PC-3 (cell line): ENCODE measurements around the gene SLC26A8. TPM values are rescaled to one million over a fixed set of nuclear protein-coding genes. Genes with fewer than 3 reads are reported as not detected.

Experiments used
- ATAC-seq: fragments of 200-7000 bp; cut with Tn5 transposase; 2 replicates; pipeline ENCODE4 v1.9.1; 2020; ENCODE audit warnings: mild to moderate bottlenecking, moderate library complexity
- BruUV-seq: library from RNA; stranded (reverse); fragments of 400-500 nt; replicated peaks from 2 replicates; lab custom pipeline; 2021; lab: Mats Ljungman, UMichigan
- CTCF ChIA-PET: fragments of 300-600 bp; sonication (Branson Sonifier 250); formaldehyde crosslinking; loops from one replicate; lab custom pipeline; 2022; ENCODE audit warnings: antibody characterized with exemption; lab: Charles Lee
- POLR2A ChIA-PET: fragments of 300-600 bp; sonication (Branson Sonifier 250); formaldehyde crosslinking; loops from one replicate; lab custom pipeline; 2022; ENCODE audit warnings: antibody characterized with exemption; ENCODE audit not compliant: unreplicated experiment; lab: Charles Lee
- DNase-seq: peaks from one replicate; pipeline ENCODE4 v3.0.0-alpha.2; 2015
- H2AFZ ChIP-seq: fragments of 300-600 bp; sonication (generic); 2 replicates; pipeline ENCODE4 v1.6.0; 2016; ENCODE audit warnings: antibody characterized with exemption, low read length
- H3F3A ChIP-seq: fragments of 300-600 bp; sonication (generic); one replicate; pipeline ENCODE4 v1.6.0; 2017; ENCODE audit warnings: antibody characterized with exemption, low read length, control low read depth, mild to moderate bottlenecking; ENCODE audit not compliant: unreplicated experiment
- H3K27ac ChIP-seq: fragments of 300-600 bp; sonication (generic); 2 replicates; pipeline ENCODE4 v1.5.1; 2016; ENCODE audit warnings: mild to moderate bottlenecking, low read length
- H3K27me3 ChIP-seq: fragments of 300-600 bp; sonication (generic); 2 replicates; pipeline ENCODE4 v1.6.1; 2016; ENCODE audit warnings: low read length, mixed read lengths
- H3K36me3 ChIP-seq: fragments of 300-600 bp; sonication (generic); 2 replicates; pipeline ENCODE4 v1.6.1; 2016; ENCODE audit warnings: low read depth, mixed run types, low read length, mixed read lengths
- H3K4me1 ChIP-seq: fragments of 300-600 bp; sonication (generic); 2 replicates; pipeline ENCODE4 v1.5.1; 2016; ENCODE audit warnings: low read length; ENCODE audit not compliant: insufficient read depth
- H3K4me2 ChIP-seq: fragments of 300-600 bp; sonication (generic); 2 replicates; pipeline ENCODE4 v1.6.0; 2016; ENCODE audit warnings: low read length
- H3K4me3 ChIP-seq: fragments of 300-600 bp; sonication (generic); 2 replicates; pipeline ENCODE4 v1.5.1; 2016; ENCODE audit warnings: mild to moderate bottlenecking, low read length, mixed read lengths
- H3K79me2 ChIP-seq: fragments of 300-600 bp; sonication (generic); 2 replicates; pipeline ENCODE4 v1.6.1; 2017; ENCODE audit warnings: low read length, mixed read lengths
- H3K9ac ChIP-seq: fragments of 300-600 bp; sonication (generic); 2 replicates; pipeline ENCODE4 v1.6.0; 2016; ENCODE audit warnings: mild to moderate bottlenecking, low read length
- H3K9me2 ChIP-seq: fragments of 300-600 bp; sonication (generic); replicated peaks from 2 replicates; pipeline ENCODE4 v1.6.1; 2016; ENCODE audit warnings: mixed run types, low read length, mixed read lengths
- H3K9me3 ChIP-seq: fragments of 300-600 bp; sonication (generic); 2 replicates; pipeline ENCODE4 v1.6.1; 2016; ENCODE audit warnings: low read length, mixed read lengths
- H4K20me1 ChIP-seq: fragments of 300-600 bp; sonication (generic); 2 replicates; pipeline ENCODE4 v1.6.1; 2016; ENCODE audit warnings: low read length, mixed read lengths
- EZH2 ChIP-seq: fragments of 300-600 bp; sonication (generic); IDR thresholded peaks from one replicate; pipeline ENCODE4 v1.6.1; 2017; ENCODE audit warnings: antibody characterized with exemption, mild to moderate bottlenecking, low read length; ENCODE audit not compliant: unreplicated experiment
- EZH2phosphoT487 ChIP-seq: fragments of 300-600 bp; sonication (generic); IDR thresholded peaks from 2 replicates; pipeline ENCODE4 v1.6.1; 2018; ENCODE audit warnings: mild to moderate bottlenecking, antibody characterized with exemption, low read length, borderline replicate concordance
- intact Hi-C: fragments of 100-400 bp; cut with micrococcal nuclease; formaldehyde crosslinking; loops from 2 replicates; pipeline ENCODE4 v1.9.0; 2023
- total RNA-seq: library from RNA; depleted of rRNA; stranded (reverse); fragments of >200 nt; gene quantifications from 2 replicates; pipeline ENCODE4 v1.2.3, GENCODE V29; 2014
- TF ChIP-seq, protein P1 (sequence below): fragments of 300-600 bp; sonication (generic); conservative IDR thresholded peaks from 2 replicates; pipeline ENCODE4 v1.5.1; 2017; ENCODE audit warnings: antibody characterized with exemption, low read depth, mild to moderate bottlenecking, low read length

Gene SLC26A8
- total RNA-seq, 1 experiment from 2014 or later, result not detected

DNA sequence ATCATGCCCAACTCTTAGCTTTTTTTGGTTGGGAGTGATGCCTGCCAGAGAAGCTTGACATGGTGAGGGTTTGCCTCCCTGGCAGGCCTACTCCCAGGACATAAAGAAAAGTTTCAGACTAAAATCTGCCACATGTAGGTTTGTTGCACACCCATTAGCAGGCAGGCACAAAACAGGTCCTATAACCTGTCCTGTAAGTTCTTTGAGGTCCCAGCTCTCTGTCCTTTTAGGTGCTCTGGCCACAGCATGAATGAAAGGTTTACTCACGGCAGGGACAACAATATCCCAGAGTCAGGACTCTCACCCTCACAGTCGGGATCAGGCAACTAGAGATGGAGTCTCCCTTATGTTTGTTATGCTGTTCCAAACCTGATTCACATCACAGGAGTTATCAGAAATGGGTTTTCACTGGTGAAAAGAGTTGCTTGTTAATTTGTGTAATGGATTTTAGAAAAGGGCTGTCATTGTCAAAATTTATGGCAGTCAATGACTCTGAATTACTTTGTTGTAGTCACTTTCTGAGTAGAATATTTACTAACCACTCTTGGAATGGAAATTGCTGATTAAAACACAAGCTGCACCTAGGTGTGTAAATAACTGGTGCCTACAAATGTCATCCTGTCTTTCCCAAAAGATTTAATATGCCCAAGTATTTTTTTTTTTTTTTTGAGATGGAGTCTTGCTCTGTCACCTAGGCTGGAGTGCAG, 97.8 kb downstream of the SLC26A8 start:
- ATAC-seq, result no peak
- no peak overlapping the region for H2AFZ ChIP-seq
- no peak for DNase-seq

DNA sequence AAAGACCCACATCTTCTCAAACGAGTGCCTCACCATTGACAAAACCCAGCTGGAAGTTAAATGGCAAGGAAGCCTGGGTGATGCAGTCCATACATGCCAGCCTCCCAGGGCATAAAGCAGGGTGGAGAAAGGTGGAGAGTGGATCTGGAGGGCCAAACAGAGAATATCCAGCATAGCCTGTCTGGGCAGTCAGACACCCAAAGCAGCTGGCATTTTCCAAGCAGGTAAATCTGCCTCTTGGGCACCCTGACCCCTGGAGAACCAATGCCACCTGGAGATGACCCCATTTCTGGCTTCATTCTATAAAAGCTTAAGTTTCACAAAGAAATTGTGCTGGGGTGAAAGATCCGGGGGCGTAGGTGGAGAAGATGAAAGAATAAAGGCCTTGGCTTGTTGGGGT, 98.5 kb downstream of the SLC26A8 start:
- intact Hi-C loops, result no loop called here
- Histone ChIP-seq H3F3A (no peaks in the 10 kb centered on the region), H3K4me1 (peaks cover 10% of the 10 kb centered on the region), H3K79me2 (peaks cover 19% of the 10 kb centered on the region), H3K9ac (no peak overlapping the region), H3K9me2 (no peaks in the 10 kb centered on the region), H2AFZ (no peak overlapping the region), H3K4me3 (no peak overlapping the region), H4K20me1 (no peaks in the 10 kb centered on the region), H3K36me3 (no peaks in the 10 kb centered on the region), H3K27ac (no peak overlapping the region), H3K4me2 (no peak overlapping the region), H3K27me3 (no peaks in the 10 kb centered on the region), H3K9me3 (no peaks in the 10 kb centered on the region)
- TF ChIP-seq EZH2phosphoT487 (no peak), EZH2 (no peak)
- TF ChIP-seq, protein P1, sequence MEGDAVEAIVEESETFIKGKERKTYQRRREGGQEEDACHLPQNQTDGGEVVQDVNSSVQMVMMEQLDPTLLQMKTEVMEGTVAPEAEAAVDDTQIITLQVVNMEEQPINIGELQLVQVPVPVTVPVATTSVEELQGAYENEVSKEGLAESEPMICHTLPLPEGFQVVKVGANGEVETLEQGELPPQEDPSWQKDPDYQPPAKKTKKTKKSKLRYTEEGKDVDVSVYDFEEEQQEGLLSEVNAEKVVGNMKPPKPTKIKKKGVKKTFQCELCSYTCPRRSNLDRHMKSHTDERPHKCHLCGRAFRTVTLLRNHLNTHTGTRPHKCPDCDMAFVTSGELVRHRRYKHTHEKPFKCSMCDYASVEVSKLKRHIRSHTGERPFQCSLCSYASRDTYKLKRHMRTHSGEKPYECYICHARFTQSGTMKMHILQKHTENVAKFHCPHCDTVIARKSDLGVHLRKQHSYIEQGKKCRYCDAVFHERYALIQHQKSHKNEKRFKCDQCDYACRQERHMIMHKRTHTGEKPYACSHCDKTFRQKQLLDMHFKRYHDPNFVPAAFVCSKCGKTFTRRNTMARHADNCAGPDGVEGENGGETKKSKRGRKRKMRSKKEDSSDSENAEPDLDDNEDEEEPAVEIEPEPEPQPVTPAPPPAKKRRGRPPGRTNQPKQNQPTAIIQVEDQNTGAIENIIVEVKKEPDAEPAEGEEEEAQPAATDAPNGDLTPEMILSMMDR, result no peak
- CTCF ChIA-PET, result no interaction called here
- ATAC-seq, result no peak
- POLR2A ChIA-PET, result no interaction called here
- DNase-seq, result no peak
- no TSS peak for BruUV-seq

More for the DNA sequence above, 97.8 kb downstream of the SLC26A8 start:
- Histone ChIP-seq H3K9me2 (no peaks in the 10 kb centered on the region), H3K27ac (no peak overlapping the region), H4K20me1 (no peaks in the 10 kb centered on the region), H3K9me3 (no peaks in the 10 kb centered on the region), H3K36me3 (no peaks in the 10 kb centered on the region), H3K4me2 (no peak overlapping the region), H3K4me3 (no peak overlapping the region), H3K4me1 (peaks cover 5% of the 10 kb centered on the region), H3K27me3 (no peaks in the 10 kb centered on the region), H3K9ac (no peak overlapping the region), H3F3A (no peaks in the 10 kb centered on the region), H3K79me2 (peaks cover 12% of the 10 kb centered on the region)
- intact Hi-C loops, result no loop called here
- no peak for TF ChIP-seq EZH2
- no peak for TF ChIP-seq EZH2phosphoT487
- TF ChIP-seq, protein P1, result no peak
- ChIA-PET POLR2A (no interaction called here), CTCF (no interaction called here)
- no TSS peak for BruUV-seq

DNA sequence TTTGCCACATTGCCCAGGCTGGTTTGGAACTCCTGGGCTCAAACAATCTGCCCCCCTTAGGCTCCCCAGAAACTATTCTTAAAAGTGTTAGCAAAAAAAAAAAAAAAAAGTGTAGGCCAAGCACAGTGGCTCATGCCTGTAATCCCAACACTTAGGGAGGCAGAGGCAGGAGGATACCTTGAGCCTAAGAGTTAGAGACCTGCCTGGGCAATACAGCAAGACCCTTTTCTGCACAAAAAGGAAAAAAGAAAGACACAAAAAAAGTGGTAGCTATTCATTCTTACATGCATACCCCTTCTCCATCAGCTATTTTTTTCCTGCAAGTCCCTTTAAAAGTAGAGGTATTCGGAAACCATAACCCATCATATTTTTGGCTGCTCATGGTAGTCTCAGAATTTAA, 100.3 kb downstream of the SLC26A8 start:
- H3K79me2 ChIP-seq, result peaks cover 36% of the 10 kb centered on the region
- H3K4me2 ChIP-seq, result no peak overlapping the region
- no TSS peak for BruUV-seq
- H3F3A ChIP-seq, result no peaks in the 10 kb centered on the region
- H3K36me3 ChIP-seq, result no peaks in the 10 kb centered on the region
- H4K20me1 ChIP-seq, result peaks cover 7% of the 10 kb centered on the region
- H3K9me3 ChIP-seq, result no peaks in the 10 kb centered on the region
- no peaks in the 10 kb centered on the region for H3K27me3 ChIP-seq
- no peak overlapping the region for H3K27ac ChIP-seq
- ChIA-PET POLR2A (no interaction called here), CTCF (no interaction called here)
- DNase-seq (no peak), ATAC-seq (no peak)
- H3K4me1 ChIP-seq, result peaks cover 10% of the 10 kb centered on the region
- TF ChIP-seq EZH2phosphoT487, result no peak
- TF ChIP-seq, protein P1, result no peak
- no peak for TF ChIP-seq EZH2
- intact Hi-C loops, result no loop called here
- H2AFZ ChIP-seq, result no peak overlapping the region
- H3K9me2 ChIP-seq, result no peaks in the 10 kb centered on the region
- no peak overlapping the region for H3K9ac ChIP-seq
- no peak overlapping the region for H3K4me3 ChIP-seq
